Caco-2 (cell line): ENCODE results near the gene CXCL16. TPM values are rescaled to one million over a fixed set of nuclear protein-coding genes. Genes with fewer than 3 reads are reported as not detected.

Source experiments
- BruUV-seq: library from RNA; stranded (reverse); fragments of 400-500 nt; replicated peaks from 2 replicates; lab custom pipeline; 2021; lab: Mats Ljungman, UMichigan
- CTCF ChIA-PET: fragments of 300-600 bp; sonication (Branson Sonifier 250); formaldehyde crosslinking; loops from one replicate; lab custom pipeline; 2022; ENCODE audit warnings: antibody characterized with exemption; lab: Charles Lee
- POLR2A ChIA-PET: fragments of 300-600 bp; sonication (Branson Sonifier 250); formaldehyde crosslinking; loops from one replicate; lab custom pipeline; 2022; ENCODE audit warnings: antibody characterized with exemption; lab: Charles Lee
- DNase-seq, 2 experiments: peaks; one replicate each; pipeline versions ENCODE4 v3.0.0 to v3.0.0-alpha.2; 2020 to 2022
- H3K27me3 ChIP-seq: replicated peaks from 2 replicates; pipeline ENCODE4 v1.6.0; 2011; ENCODE audit warnings: low read length; ENCODE audit not compliant: control insufficient read depth, insufficient read depth
- H3K36me3 ChIP-seq: 2 replicates; pipeline ENCODE4 v1.5.1; 2011; ENCODE audit warnings: low read length; ENCODE audit not compliant: control insufficient read depth, insufficient read depth
- H3K4me1 ChIP-seq: fragments of 250-450 bp; sonication (Bioruptor Pico); 2 replicates; pipeline ENCODE4 v1.5.1; 2020; ENCODE audit warnings: mild to moderate bottlenecking
- H3K4me3 ChIP-seq: 2 replicates; pipeline ENCODE4 v1.5.1; 2011; ENCODE audit warnings: low read depth, mild to moderate bottlenecking, control low read depth, low read length
- H3K9me3 ChIP-seq: fragments of 250-450 bp; sonication (Bioruptor Pico); 2 replicates; pipeline ENCODE4 v1.5.1; 2020; ENCODE audit warnings: mild to moderate bottlenecking, moderate library complexity
- H3K27ac Mint-ChIP-seq: one replicate; pipeline ENCODE4 v1.8.0; 2022; ENCODE audit warnings: mixed read lengths; ENCODE audit not compliant: unreplicated experiment
- H3K27me3 Mint-ChIP-seq: one replicate; pipeline ENCODE4 v1.8.0; 2022; ENCODE audit warnings: mixed read lengths; ENCODE audit not compliant: insufficient read depth, unreplicated experiment
- H3K36me3 Mint-ChIP-seq: one replicate; pipeline ENCODE4 v1.8.0; 2022; ENCODE audit warnings: mild to moderate bottlenecking, mixed read lengths; ENCODE audit not compliant: insufficient read depth, unreplicated experiment
- H3K4me1 Mint-ChIP-seq: one replicate; pipeline ENCODE4 v1.8.0; 2022; ENCODE audit warnings: low read depth, mixed read lengths; ENCODE audit not compliant: unreplicated experiment
- H3K4me3 Mint-ChIP-seq: one replicate; pipeline ENCODE4 v1.8.0; 2022; ENCODE audit warnings: mild to moderate bottlenecking, moderate library complexity, mixed read lengths; ENCODE audit not compliant: unreplicated experiment
- H3K9me3 Mint-ChIP-seq: one replicate; pipeline ENCODE4 v1.8.0; 2022; ENCODE audit warnings: mixed read lengths; ENCODE audit not compliant: unreplicated experiment
- CTCF ChIP-seq, 2 experiments: fragments of 200-600 bp in 1 of 2; IDR thresholded peaks; 1 replicate in 1 of 2; 2 replicates in 1 of 2; pipeline versions ENCODE4 v1.5.1 to v1.8.0; 2011 to 2022; ENCODE audit warnings: antibody characterized with exemption in 1 of 2, control low read depth in 1 of 2, inconsistent platforms in 1 of 2, low read depth in 1 of 2, low read length in 1 of 2, mild to moderate bottlenecking in 1 of 2, moderate library complexity in 1 of 2; ENCODE audit not compliant: insufficient read depth in 1 of 2, severe bottlenecking in 1 of 2, unreplicated experiment in 1 of 2
- intact Hi-C: fragments of 100-400 bp; cut with micrococcal nuclease; formaldehyde crosslinking; loops from one replicate; pipeline ENCODE4 v1.10.0; 2022; ENCODE audit not compliant: unreplicated experiment
- total RNA-seq: library from RNA; stranded (reverse); gene quantifications from 2 replicates; pipeline ENCODE4 v1.2.3, GENCODE V29; 2022

The CXCL16 gene
- total RNA-seq, 1 experiment from 2014 or later = 55.3 TPM

GRCh38 chr17:4777969-4778760 is 38.4 kb upstream of the CXCL16 start:
- DNase-seq = peak; percentile 75 to 82
- intact Hi-C loops = loop anchor here (1.0 kb wide), 1 partner anchor 10 kb away; the partner anchor contains the start of gene GLTPD2
- Histone ChIP-seq H3K4me1 (peaks cover 31% of the 10 kb centered on the region), H3K4me3 (no peak overlapping the region), H3K27me3 (no peaks in the 10 kb centered on the region), H3K9me3 (no peaks in the 10 kb centered on the region), H3K36me3 (no peaks in the 10 kb centered on the region)
- Mint-ChIP-seq H3K36me3 (peaks cover 5% of the 10 kb centered on the region), H3K27ac (peak overlapping the region; percentile 94), H3K4me1 (peaks cover 14% of the 10 kb centered on the region), H3K4me3 (peak overlapping the region; percentile 55), H3K27me3 (no peaks in the 10 kb centered on the region), H3K9me3 (no peaks in the 10 kb centered on the region)
- CTCF ChIA-PET = interaction anchor here (3.1 kb wide), 1 partner anchor 12 kb away, joined by 29 read pairs; the partner anchor contains the start of gene GLTPD2
- no peak for TF ChIP-seq CTCF (IDR thresholded peaks at IDR 0.05; ENCODE audit: insufficient read depth in 1 of 2, low read depth in 1 of 2, low read length in 1 of 2, severe bottlenecking in 1 of 2, unreplicated experiment in 1 of 2)
- POLR2A ChIA-PET = interaction anchor here (0.7 to 1.3 kb wide), 2 partner anchors 18 to 42 kb away, joined by 3 read pairs; partner anchors contain the start of gene PSMB6
- BruUV-seq = TSS peak; percentile 97

GRCh38 chr17:4772235-4772613 is 32.5 kb upstream of the CXCL16 start:
- ChIA-PET POLR2A (interaction anchor here (0.6 to 1.0 kb wide), 2 partner anchors 18 to 52 kb away, joined by 3 to 14 read pairs; no protein-coding TSS in a partner anchor), CTCF (interaction anchor here (1.1 kb wide), 1 partner anchor 17 kb away, joined by 4 read pairs; the partner anchor contains the start of gene GLTPD2)
- TF ChIP-seq CTCF (IDR thresholded peaks at IDR 0.05; ENCODE audit: insufficient read depth in 1 of 2, low read depth in 1 of 2, low read length in 1 of 2, severe bottlenecking in 1 of 2, unreplicated experiment in 1 of 2) = no peak
- intact Hi-C loops = no loop called here
- no peaks in the 10 kb centered on the region for H3K36me3 ChIP-seq
- Mint-ChIP-seq H3K27me3 (no peaks in the 10 kb centered on the region), H3K4me1 (peaks cover 16% of the 10 kb centered on the region), H3K36me3 (no peaks in the 10 kb centered on the region), H3K9me3 (no peaks in the 10 kb centered on the region), H3K27ac (peak overlapping the region; percentile 77), H3K4me3 (peak overlapping the region; percentile 52)
- H3K27me3 ChIP-seq = no peaks in the 10 kb centered on the region
- H3K9me3 ChIP-seq = no peaks in the 10 kb centered on the region
- peaks cover 12% of the 10 kb centered on the region for H3K4me1 ChIP-seq
- no peak for DNase-seq
- peak overlapping the region; percentile 8; the same call in 1 of the 2 replicates for H3K4me3 ChIP-seq
- BruUV-seq = TSS peak; percentile 70

GRCh38 chr17:4771519-4772234 is 31.9 kb upstream of the CXCL16 start, which contains the start of gene TM4SF5:
TM4SF5 (plus strand) TSS chr17:4771886; CDS start chr17:4771923, 37 bp downstream.
- intact Hi-C loops = no loop called here
- Mint-ChIP-seq H3K27ac (peak within 1 kb of the TSS; percentile 77), H3K4me3 (peak within 1 kb of the TSS; percentile 52), H3K27me3 (no peaks in the 10 kb centered on the region), H3K36me3 (no peaks in the 10 kb centered on the region), H3K9me3 (no peaks in the 10 kb centered on the region), H3K4me1 (peaks cover 16% of the 10 kb centered on the region)
- Histone ChIP-seq H3K36me3 (no peaks in the 10 kb centered on the region), H3K9me3 (no peaks in the 10 kb centered on the region), H3K4me3 (peak within 1 kb of the TSS; percentile 8; the same call in 1 of the 2 replicates), H3K4me1 (peaks cover 11% of the 10 kb centered on the region), H3K27me3 (no peaks in the 10 kb centered on the region)
- peak; percentile 50 to 68 for DNase-seq
- no peak for TF ChIP-seq CTCF (IDR thresholded peaks at IDR 0.05; ENCODE audit: insufficient read depth in 1 of 2, low read depth in 1 of 2, low read length in 1 of 2, severe bottlenecking in 1 of 2, unreplicated experiment in 1 of 2)
- POLR2A ChIA-PET = interaction anchor here (0.6 to 0.9 kb wide), 2 partner anchors 17 to 51 kb away, joined by 3 to 14 read pairs; partner anchors contain the start of gene GLTPD2
- BruUV-seq = no TSS peak
- CTCF ChIA-PET = interaction anchor here (1.1 kb wide), 1 partner anchor 18 kb away, joined by 4 read pairs; the partner anchor contains the start of gene GLTPD2
